OCI-LY3 (cell line): Measurements from ENCODE around the gene IRGC.

Experiments used
- H2AFZ ChIP-seq: fragments of 200-600, 300-600 bp; shearing (Covaris generic); 2 replicates; pipeline ENCODE4 v1.6.0; 2014; ENCODE audit warnings: antibody characterized with exemption, low read depth, low read length
- H3K27ac ChIP-seq: fragments of 200-600, 300-600 bp; sonication (generic); 2 replicates; pipeline ENCODE4 v1.5.1; 2014; ENCODE audit warnings: mild to moderate bottlenecking, low read length, moderate library complexity, mixed read lengths
- H3K27me3 ChIP-seq: fragments of 200-600, 300-600 bp; sonication (generic); 2 replicates; pipeline ENCODE4 v1.6.1; 2014; ENCODE audit warnings: low read depth, low read length, mixed read lengths
- H3K36me3 ChIP-seq: fragments of 200-600, 300-600 bp; sonication (generic); replicated peaks from 2 replicates; pipeline ENCODE3; 2014; ENCODE audit warnings: low read depth, low read length, mixed read lengths
- H3K4me1 ChIP-seq: fragments of 300-600, 200-600 bp; sonication (generic); 2 replicates; pipeline ENCODE4 v1.6.1; 2014; ENCODE audit warnings: low read length, mixed read lengths
- H3K4me2 ChIP-seq: fragments of 200-600, 300-600 bp; sonication (generic); 2 replicates; pipeline ENCODE4 v1.6.1; 2014; ENCODE audit warnings: low read length, mixed read lengths
- H3K4me3 ChIP-seq: fragments of 300-600, 200-600 bp; sonication (generic); 2 replicates; pipeline ENCODE4 v1.5.1; 2014; ENCODE audit warnings: antibody characterized with exemption, mild to moderate bottlenecking, low read length, moderate library complexity
- H3K79me2 ChIP-seq: fragments of 300-600, 200-600 bp; shearing (Covaris generic); 2 replicates; pipeline ENCODE4 v1.6.1; 2014; ENCODE audit warnings: mild to moderate bottlenecking, low read length, mixed read lengths
- H3K9ac ChIP-seq: fragments of 300-600, 200-600 bp; shearing (Covaris generic); 2 replicates; pipeline ENCODE4 v1.6.0; 2014; ENCODE audit warnings: mild to moderate bottlenecking, low read length, moderate library complexity
- H3K9me3 ChIP-seq: fragments of 200-600, 300-600 bp; shearing (Covaris generic); 2 replicates; pipeline ENCODE4 v1.6.1; 2014; ENCODE audit warnings: low read length, mixed read lengths; ENCODE audit not compliant: insufficient read depth
- H4K20me1 ChIP-seq: fragments of 200-600, 300-600 bp; sonication (generic); 2 replicates; pipeline ENCODE4 v1.6.1; 2016; ENCODE audit warnings: low read length, mixed read lengths; ENCODE audit not compliant: insufficient read depth
- EZH2phosphoT487 ChIP-seq: fragments of 200-600 bp; shearing (Covaris generic); IDR thresholded peaks from 2 replicates; pipeline ENCODE4 v1.6.1; 2018; ENCODE audit warnings: antibody characterized with exemption, mixed run types, low read depth
- TF ChIP-seq, protein P1 (sequence below): fragments of 200-600, 300-600 bp; sonication (generic); IDR thresholded peaks from 2 replicates; pipeline ENCODE4 v1.5.1; 2014; ENCODE audit warnings: antibody characterized with exemption, low read length, low read depth

The IRGC gene, protein sequence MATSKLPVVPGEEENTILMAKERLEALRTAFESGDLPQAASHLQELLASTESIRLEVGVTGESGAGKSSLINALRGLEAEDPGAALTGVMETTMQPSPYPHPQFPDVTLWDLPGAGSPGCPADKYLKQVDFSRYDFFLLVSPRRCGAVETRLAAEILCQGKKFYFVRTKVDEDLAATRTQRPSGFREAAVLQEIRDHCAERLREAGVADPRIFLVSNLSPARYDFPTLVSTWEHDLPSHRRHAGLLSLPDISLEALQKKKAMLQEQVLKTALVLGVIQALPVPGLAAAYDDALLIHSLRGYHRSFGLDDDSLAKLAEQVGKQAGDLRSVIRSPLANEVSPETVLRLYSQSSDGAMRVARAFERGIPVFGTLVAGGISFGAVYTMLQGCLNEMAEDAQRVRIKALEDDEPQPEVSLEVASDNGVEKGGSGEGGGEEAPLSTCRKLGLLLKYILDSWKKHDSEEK

GRCh38 chr19:43715776-43716175 lies at the start of gene IRGC:
Gene IRGC (plus strand): TSS chr19:43716076. CDS start chr19:43718559, 2,483 bp downstream.
- TF ChIP-seq, protein P1, sequence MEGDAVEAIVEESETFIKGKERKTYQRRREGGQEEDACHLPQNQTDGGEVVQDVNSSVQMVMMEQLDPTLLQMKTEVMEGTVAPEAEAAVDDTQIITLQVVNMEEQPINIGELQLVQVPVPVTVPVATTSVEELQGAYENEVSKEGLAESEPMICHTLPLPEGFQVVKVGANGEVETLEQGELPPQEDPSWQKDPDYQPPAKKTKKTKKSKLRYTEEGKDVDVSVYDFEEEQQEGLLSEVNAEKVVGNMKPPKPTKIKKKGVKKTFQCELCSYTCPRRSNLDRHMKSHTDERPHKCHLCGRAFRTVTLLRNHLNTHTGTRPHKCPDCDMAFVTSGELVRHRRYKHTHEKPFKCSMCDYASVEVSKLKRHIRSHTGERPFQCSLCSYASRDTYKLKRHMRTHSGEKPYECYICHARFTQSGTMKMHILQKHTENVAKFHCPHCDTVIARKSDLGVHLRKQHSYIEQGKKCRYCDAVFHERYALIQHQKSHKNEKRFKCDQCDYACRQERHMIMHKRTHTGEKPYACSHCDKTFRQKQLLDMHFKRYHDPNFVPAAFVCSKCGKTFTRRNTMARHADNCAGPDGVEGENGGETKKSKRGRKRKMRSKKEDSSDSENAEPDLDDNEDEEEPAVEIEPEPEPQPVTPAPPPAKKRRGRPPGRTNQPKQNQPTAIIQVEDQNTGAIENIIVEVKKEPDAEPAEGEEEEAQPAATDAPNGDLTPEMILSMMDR = no peak
- TF ChIP-seq EZH2phosphoT487 = no peak
- no peaks in the 10 kb centered on the region for H4K20me1 ChIP-seq
- no peak within 1 kb of the TSS for H3K27ac ChIP-seq
- H3K4me2 ChIP-seq = no peak within 1 kb of the TSS
- no peak within 1 kb of the TSS for H2AFZ ChIP-seq
- peaks cover 5% of the 10 kb centered on the region; the same call in 1 of the 2 replicates for H3K4me1 ChIP-seq
- H3K9ac ChIP-seq = no peak within 1 kb of the TSS
- peaks cover 5% of the 10 kb centered on the region; the same call in 1 of the 2 replicates for H3K27me3 ChIP-seq
- H3K9me3 ChIP-seq = no peaks in the 10 kb centered on the region
- H3K36me3 ChIP-seq = no peaks in the 10 kb centered on the region
- no peak within 1 kb of the TSS for H3K4me3 ChIP-seq
- no peaks in the 10 kb centered on the region for H3K79me2 ChIP-seq

DNA sequence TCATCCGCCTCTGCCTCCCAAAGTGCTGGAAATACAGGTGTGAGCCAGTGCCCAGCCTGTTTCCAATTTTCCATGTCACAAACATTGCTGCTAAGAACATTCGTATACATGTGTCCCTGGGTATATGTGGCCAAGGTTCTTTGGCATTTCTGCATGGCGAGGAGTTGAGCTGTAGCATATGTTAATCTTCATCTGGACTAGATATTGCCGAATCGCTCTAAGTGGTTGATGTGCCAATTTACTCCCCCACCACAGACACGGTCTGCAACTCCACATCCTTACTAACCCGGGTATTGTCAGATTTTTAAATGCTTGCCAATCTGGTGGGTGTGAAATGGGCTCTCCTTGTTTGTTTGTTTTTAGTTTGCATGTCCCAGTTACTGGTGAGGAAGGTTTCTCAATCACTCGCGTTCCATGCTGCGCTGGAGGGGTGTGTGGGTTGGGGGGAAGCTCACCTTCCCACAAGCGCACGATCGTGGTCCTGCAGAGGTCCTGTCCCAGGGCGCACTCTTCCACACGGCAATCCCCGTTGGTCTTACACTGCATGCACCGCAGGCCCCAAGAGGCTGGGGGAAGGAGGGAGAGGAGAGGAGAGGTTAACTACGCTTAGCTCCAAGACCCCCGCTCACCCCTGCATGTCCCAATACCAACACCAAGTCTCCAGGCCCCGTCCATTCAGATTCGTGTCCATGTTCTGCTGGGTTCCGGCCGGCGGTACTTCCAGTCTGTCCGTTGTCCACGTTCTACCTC lies 48.6 kb upstream of the IRGC start:
- H3K4me2 ChIP-seq = no peak overlapping the region
- no peak overlapping the region for H3K4me3 ChIP-seq
- peaks cover 9% of the 10 kb centered on the region for H3K4me1 ChIP-seq
- peaks cover 8% of the 10 kb centered on the region; the same call in 1 of the 2 replicates for H3K27me3 ChIP-seq
- no peaks in the 10 kb centered on the region for H3K36me3 ChIP-seq
- no peaks in the 10 kb centered on the region for H4K20me1 ChIP-seq
- no peaks in the 10 kb centered on the region for H3K9me3 ChIP-seq
- no peaks in the 10 kb centered on the region for H3K79me2 ChIP-seq
- no peak for TF ChIP-seq EZH2phosphoT487
- TF ChIP-seq, protein P1 = no peak
- H3K9ac ChIP-seq = no peak overlapping the region
- no peak overlapping the region for H3K27ac ChIP-seq
- H2AFZ ChIP-seq = no peak overlapping the region

DNA sequence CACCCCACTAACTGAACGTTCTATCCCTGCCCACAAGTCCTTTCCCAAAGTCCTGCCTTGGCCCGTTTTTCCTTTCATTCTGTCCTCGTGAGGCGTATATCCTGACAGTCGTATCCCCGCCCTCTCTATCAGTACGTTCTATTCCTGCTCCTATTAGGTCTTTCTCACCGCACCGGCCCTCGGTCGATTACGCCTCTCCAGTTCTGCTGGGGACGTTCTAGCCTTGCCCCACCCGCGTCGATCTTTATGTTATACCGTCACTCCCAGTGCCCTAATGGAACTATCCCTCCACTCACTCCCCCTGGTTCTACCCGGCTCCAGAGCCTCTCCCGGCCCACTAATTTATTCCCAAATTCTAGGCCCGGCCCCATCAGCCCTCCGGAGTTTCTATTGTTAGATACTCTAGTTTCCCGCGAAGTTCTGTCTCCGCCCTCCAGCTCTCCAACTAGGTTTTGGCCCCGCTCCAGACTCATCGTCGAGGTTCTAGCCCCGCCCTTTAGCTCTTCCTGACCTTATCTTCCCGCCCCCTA lies 47.9 kb upstream of the IRGC start:
- Histone ChIP-seq H3K79me2 (no peaks in the 10 kb centered on the region), H3K4me2 (no peak overlapping the region), H3K4me3 (no peak overlapping the region), H3K27ac (no peak overlapping the region), H2AFZ (no peak overlapping the region), H4K20me1 (no peaks in the 10 kb centered on the region), H3K27me3 (peaks cover 8% of the 10 kb centered on the region; the same call in 1 of the 2 replicates), H3K4me1 (peaks cover 9% of the 10 kb centered on the region), H3K36me3 (no peaks in the 10 kb centered on the region), H3K9ac (no peak overlapping the region), H3K9me3 (no peaks in the 10 kb centered on the region)
- TF ChIP-seq, protein P1 = no peak
- no peak for TF ChIP-seq EZH2phosphoT487
